Activated T-cell treated with anti-CD3 and anti-CD28 coated beads for 4 hours (primary cell): ENCODE data around the gene LBHD2.
"Not testable (repeated sequence)": the region's sequence is repeated elsewhere in the genome, so short reads cannot be mapped to it uniquely, and the experiment has no call there.

ENCODE experiments used
- DNase-seq: peaks from one replicate; pipeline ENCODE4 v3.0.0-alpha.2; 2020

The LBHD2 gene

GRCh38 chr14:103084021-103084919 is at the start of gene LBHD2:
TSS of gene LBHD2 (plus strand) at chr14:103084210. CDS start at chr14:103086013, 1,803 bp downstream.
- DNase-seq, result no peak

DNA sequence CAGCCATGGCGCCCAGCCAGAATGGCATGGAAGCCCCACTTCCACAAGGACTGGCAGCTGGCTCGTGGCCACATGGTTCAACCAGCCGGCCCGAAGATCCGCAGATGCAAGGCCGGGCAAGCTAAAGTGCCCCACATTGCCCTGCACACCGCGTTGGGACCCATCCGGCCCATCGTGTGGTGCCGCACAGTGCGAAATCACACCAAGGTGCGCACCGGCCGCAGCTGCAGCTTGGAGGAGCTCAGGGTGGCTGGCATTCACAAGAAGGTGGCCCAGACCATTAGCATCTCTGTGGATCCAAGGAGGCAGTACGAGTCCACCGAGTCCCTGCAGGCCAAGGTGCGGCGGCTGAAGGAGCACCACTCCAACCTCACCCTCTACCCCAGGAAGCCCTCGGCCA is 42.5 kb upstream of the LBHD2 start:
- DNase-seq, result no peak

- no peak for DNase-seq
Measured at GRCh38 chr14:103043257-103044015, 40.6 kb upstream of the LBHD2 start.

DNA sequence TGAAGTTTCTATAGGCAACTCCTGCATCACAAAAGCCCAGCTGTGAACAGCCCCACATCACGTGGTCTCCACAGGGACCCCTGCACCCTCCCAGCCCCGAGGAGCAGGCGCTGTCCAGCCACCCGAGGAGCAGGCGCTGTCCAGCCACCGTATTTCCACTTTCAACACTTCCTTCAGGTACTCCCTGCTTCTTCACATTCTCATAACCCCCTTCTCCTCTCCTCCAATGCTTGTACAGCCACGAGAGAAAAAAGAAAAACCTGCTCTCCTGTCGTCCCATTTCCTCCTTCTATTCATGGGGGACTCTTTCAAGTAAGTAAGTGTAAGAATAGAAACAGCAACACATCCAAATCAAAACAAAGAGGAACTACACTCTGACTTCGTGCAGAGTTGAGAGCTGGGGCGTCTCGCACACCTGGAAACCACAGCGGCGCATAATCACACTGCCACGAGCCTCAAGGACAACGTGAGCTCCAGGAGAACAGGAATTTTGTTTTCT is 38.6 kb upstream of the LBHD2 start:
- DNase-seq, result no peak

DNA sequence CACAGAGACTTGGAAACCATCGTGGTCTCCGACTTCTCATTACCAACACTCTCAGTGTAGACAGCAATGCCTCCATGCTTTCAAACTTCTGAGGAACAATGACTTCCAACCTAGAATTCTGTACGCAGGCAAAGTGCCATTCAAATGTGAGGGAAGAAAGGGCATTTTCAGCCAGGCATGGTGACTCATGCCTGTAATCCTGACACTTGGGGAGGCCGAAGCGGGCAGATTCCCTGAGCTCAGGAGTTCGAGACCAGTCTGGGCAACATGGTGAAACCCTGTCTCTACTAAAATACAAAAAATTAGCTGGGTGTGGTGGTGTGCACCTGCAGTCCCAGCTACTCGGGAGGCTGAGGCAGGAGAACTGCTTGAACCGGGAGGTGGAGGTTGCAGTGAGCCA is 36.6 kb upstream of the LBHD2 start:
- DNase-seq, result not testable (repeated sequence)

DNA sequence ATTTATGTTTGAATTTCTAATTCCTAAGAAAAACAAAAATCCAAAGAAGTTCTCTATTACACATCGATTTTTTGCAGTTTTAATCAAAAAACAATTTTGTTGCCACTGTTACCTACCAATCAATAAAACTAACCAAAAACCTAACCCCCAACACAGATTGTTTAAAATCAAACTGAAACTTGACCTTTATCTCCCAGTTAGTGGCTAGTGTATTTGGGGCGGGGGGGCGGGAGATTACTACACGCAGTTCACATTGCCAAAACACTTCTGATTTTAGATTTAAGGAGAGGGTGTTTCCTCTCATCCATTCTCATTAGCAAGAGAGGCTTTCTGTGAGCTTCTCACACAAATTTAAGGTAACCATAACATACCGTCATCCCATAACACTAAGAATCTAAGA is 33.1 kb upstream of the LBHD2 start:
- DNase-seq, result no peak

DNA sequence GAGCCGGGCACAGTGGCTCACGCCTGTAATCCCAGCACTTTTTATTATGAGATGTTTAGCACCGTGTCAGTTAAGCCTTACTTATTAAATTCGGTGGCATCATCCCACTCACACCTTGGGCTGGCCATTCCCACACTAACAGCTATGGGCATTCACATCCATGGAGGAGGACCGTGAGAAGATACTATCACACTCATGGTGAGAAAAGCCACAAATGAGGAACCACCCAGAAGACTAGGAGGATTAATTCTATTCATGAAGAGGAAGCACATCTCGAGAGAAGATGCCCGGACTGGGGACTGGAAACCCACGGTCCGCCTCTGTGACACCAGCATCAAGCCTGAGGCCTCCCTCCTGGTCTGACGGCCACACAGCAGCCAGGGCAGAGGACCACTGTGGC is 31.6 kb upstream of the LBHD2 start:
- no peak for DNase-seq

DNA sequence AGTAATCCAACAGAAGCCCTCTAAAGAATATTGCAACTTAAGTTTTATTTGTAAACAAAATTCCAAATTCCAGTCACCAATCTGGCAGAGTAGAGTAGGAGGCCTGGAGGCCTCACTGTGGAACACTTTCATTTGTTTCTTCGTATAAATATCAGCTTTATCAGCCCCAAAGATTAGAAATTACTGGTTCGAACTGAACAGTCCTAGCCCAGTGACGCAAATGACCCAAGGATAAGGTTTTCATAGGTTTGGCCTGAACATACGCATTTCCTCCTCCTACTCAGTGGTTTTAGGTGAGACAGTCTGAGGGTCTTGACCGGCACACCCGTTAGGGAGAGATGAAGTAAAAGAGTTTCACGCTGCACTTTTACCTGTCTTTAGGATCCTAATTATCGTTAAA is 28.3 kb upstream of the LBHD2 start:
- no peak for DNase-seq

DNA sequence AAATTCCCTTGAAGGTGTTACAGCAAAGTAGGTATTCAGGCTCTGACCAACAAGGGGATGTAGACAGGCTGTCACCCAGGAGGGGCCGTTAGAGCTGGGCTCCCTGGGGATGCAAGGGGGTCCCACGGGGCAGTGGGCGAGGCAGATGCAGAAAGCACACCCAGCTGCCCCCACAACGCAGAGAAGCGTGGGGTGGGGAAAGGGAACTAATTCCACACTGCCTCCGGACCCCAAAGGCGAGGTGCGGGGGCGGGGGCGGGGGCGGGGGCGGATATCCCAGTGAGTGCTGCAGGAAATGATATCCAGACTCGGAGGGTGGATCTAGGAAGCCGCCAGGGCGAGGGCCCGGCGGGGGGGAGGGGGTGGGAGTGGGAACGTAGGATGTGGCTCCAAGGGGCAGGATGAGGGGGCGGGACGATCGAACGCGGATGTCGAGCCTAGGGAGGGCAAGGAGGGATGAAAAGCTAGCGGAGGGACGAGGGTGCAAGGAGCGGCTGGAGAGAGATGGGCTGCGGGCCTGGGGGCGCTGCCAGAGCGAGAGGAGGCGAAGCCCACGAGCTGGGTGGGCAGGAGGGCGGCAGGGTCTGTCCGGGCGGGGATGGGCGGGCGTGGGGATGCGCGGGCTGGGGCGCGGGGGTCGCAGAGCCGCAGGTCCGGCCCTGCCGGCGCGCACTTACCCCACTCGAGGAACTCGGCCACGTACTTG is 27.5 kb upstream of the LBHD2 start:
- no peak for DNase-seq

DNA sequence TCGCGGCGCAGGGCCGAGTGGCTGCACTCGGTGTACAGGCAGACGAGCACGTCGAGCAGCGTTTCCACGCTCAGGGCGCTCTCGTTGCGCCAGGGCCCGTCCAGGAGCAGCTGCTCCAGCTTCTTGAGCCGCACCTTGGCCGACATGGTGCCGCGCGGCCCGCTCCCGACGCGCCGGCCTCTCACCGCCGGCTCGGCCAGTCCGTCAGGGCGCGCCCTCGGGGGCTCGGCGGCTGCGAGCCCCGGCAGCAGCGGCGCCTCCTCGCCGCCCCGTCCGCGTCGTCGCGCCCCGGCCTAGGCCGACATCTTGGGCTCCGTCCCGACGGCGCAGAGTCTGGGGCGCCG is 27.0 kb upstream of the LBHD2 start:
- no peak for DNase-seq

DNA sequence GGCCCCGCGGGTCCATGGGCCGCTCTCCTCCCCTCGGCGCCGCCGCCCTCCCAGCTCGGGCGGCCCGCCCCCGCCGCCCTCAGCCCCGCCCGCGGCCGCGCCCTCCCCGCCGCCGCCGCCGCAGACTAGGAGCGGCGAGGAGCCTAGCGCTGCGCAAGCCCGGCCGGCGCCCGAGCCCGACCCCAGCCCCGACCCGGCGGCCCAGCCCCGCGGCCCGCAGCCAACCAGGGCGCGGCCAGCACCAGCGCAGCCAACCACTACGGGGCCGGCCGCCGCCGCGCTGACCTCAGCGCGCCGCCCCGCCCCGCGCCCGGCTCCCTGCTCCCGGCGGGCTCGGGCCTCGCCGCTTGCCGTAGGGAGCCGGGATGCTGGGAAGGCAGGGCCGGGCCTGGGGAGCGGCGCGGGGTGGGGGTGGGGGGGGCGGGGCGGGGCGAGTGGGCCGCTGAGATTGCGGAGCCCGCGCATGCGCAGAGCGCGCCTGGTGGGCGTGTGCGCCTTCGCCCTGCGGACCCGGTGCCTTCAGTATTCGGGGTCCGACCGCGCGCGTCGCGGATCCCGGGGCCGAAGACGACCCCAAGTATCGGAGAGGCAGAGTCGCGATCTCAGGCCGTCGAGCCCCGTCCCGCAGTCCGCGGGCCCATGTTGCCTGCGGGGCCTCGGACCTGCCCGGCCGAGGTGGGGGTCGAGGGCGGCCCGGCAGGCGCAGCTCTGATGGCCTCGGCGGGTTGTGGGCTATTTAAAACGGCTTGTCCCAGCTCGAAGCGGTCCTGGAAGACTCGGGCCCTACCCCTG is 26.4 kb upstream of the LBHD2 start, which contains the start of gene CDC42BPB:
CDC42BPB (minus strand) TSS at position 178 of the 792 bp plus-strand sequence. CDS start 376 bp downstream, outside the sequence.
- DNase-seq, result peak; percentile 38

GRCh38 chr14:103058164-103059055 is 25.6 kb upstream of the LBHD2 start:
- no peak for DNase-seq

DNA sequence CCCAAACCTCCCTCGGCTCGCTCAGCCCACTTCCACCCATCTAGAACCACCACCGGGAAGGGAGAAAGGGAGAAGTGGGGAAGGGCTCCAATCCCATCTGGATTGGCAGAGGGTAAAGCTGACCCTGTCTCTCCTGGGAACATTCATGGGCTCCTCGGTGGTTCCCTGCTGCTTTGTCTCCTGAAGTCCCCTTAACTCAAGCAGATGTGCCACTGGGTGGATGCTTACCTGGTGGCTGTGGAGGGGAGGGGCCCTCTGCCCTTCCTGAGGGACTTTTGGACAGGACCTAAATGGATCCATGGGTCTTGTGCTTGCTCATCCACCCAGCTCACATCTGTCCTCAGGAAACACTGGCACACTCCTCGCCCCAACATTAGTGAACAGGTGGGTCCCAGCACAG is 24.5 kb upstream of the LBHD2 start:
- DNase-seq, result no peak

DNA sequence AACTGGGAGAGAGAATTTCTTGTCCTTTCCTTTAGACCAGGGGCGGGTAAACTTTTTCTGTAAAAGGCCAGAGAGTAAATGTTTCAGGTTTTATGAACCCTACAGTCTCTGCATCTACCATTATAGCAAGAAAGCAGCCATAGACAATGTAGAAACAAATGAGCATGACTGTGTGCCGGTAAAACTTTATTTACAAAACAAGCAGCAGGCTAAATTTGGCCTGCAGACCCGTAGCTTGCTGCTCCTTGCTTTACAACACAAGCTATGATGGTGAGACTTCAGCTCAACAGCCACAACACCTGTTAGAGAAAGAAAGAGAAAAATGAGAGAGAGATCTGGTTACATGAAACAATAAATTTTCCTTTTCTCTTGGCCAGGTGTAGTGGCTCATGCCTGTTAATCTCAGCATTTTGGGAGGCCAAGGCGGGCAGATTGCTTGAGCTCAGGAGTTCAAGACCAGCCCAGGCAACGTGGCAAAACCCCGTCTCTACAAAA is 22.5 kb upstream of the LBHD2 start:
- DNase-seq, result no peak

DNA sequence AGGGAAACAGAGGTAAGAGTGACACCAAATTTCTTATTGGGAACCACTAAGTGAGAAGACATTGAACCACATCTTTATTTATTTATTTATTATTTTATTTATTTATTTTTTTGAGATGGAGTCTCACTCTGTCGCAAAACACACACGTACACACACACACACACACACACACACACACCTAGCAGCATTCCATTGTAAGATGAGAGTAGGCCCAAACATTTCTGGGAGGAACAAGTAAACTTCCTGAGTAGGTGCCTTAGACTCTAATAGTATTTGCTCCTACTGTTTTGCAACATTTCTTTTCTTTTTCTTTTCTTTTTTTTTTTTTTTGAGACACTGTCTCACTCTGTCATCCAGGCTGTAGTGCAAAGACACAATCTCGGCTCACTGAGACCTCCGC is 19.6 kb upstream of the LBHD2 start:
- no peak for DNase-seq

DNA sequence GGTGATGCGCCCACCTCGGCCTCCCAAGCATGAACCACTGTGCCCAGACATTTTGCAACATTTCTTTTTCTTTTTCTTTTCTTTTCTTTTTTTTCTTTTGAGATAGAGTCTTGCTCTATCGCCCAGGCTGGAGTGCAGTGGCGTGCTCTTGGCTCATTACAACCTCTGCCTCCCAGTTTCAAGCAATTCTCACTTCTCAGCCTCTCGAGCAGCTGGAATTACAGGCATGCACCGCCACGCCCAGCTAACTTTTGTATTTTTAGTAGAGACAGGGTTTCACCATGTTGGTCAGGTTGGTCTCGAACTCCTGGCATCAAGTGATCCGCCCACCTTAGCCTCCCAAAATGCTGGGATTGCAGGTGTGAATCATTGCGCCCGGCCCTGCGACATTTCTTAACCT is 19.0 kb upstream of the LBHD2 start:
- DNase-seq, result no peak

- no peak for DNase-seq
Measured at GRCh38 chr14:103065861-103066260, 18.1 kb upstream of the LBHD2 start.

- DNase-seq, result no peak
Measured at GRCh38 chr14:103066399-103066798, 17.6 kb upstream of the LBHD2 start.

DNA sequence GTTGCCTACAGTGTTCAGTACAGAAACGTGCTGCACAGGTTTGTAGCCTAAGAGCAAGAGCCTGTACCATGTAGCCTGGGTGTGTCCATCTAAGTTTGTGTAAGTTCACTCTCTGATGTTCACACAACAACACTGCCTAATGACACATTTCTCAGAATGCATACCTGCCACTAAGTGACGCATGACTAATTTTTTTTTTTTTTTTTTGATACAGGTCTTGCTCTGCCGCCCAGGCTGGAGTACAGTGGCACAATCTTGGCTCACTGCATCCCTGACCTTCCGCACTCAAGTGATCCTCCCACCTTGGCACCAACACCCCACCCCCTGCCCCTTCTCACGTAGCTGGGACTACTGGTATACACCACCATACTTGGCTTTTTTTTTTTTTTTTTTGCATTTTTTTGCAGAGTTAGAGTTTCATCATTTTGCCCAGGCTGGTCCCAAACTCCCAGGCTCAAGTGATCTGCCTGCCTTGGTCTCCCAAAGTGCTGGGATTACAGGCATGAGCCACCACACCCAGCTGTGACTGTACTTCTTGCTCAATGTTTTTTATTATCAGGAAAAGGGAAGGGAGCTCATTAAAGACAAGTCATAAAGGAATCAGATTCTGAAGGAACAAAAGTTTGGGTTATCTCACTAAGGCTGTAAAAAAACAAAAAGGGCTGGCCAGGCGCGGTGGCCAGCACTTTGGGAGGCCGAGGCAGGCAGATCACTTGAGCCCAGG is 16.6 kb upstream of the LBHD2 start:
- DNase-seq, result no peak

DNA sequence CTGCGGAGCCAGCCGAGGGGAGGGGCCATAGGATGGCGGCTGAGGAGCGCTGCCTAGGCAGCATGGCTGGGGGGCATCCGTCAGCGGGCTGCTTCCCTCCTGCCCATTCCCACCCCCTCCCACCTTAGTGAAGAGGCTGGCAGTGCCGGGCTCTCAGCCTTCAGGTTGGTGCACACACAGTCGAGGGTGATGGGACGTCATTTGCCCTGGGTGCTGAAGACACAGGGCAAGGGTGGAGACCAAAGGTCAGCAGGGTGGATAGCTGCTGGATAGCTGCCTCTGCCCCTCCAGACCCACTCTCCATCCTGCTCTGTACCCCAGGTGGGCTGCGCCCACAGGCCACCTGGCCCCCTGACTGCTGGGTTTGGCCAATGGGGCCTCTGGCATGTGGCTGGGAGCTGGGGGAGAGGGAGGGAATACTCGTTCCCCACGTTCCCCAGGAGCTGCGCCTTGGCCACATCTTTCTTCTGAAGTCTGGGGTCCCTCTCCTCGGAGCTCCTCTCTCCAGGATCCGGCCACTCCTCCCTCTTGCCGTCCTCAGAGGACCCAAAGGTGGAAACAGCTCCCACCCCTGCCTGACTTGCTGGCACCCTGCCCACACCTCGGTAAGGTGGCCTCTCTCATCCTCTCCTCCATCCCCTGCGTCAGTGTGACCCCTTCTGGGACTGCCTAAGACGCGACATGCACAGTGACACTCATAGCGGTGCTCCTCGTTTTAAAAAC is 15.5 kb upstream of the LBHD2 start:
- DNase-seq, result no peak
